OCI-LY3 (cell line): ENCODE measurements around the gene CCDC70.

ENCODE experiments used
- CTCF ChIP-seq: fragments of 200-600, 300-600 bp; sonication (generic); IDR thresholded peaks from 2 replicates; pipeline ENCODE4 v1.5.1; 2014; ENCODE audit warnings: antibody characterized with exemption, low read length, low read depth
- EZH2phosphoT487 ChIP-seq: fragments of 200-600 bp; shearing (Covaris generic); IDR thresholded peaks from 2 replicates; pipeline ENCODE4 v1.6.1; 2018; ENCODE audit warnings: antibody characterized with exemption, mixed run types, low read depth

- TF ChIP-seq CTCF, result no peak
- no peak for TF ChIP-seq EZH2phosphoT487
These were observed 38.4 kb upstream of the CCDC70 start for GRCh38 chr13:51823359-51823758.
